BJ (cell line): Measurements from ENCODE around the gene SPDYE3. TPM values are rescaled to one million over a fixed set of nuclear protein-coding genes. Genes with fewer than 3 reads are reported as not detected.

Source experiments
- CTCF ChIA-PET: fragments of 350-600 bp; formaldehyde crosslinking; extraction: SDS; loops from one replicate; lab custom pipeline; 2021; ENCODE audit warnings: antibody characterized with exemption, inconsistent platforms; lab: Yijun Ruan, JAX
- POLR2A ChIA-PET: fragments of 300-600 bp; sonication (Branson Sonifier 250); formaldehyde crosslinking; extraction: SDS; loops from one replicate; lab custom pipeline; 2021; ENCODE audit warnings: antibody characterized with exemption; lab: Charles Lee
- DNase-seq: peaks from one replicate; pipeline ENCODE4 v3.0.0-alpha.2; 2011; ENCODE audit warnings: low read depth
- H3K27me3 ChIP-seq: 2 replicates; pipeline ENCODE4 v1.6.0; 2011; ENCODE audit warnings: low read length; ENCODE audit not compliant: control insufficient read depth, insufficient read depth
- H3K36me3 ChIP-seq: 2 replicates; pipeline ENCODE4 v1.5.1; 2011; ENCODE audit warnings: low read length; ENCODE audit not compliant: control insufficient read depth, insufficient read depth
- H3K4me3 ChIP-seq: 2 replicates; pipeline ENCODE4 v1.5.1; 2011; ENCODE audit warnings: low read depth, mild to moderate bottlenecking, control low read depth, low read length
- polyA plus RNA-seq: library from polyadenylated mRNA; depleted of rRNA; stranded (reverse); fragments of >200 nt; gene quantifications from 2 replicates; pipeline ENCODE4 v1.2.3, GENCODE V29; 2011; rRNA removed
- small RNA-seq: library from RNA; depleted of rRNA; stranded (forward); fragments of <200 nt; gene quantifications from one replicate; pipeline ENCODE3, GENCODE V24; 2012; ENCODE audit warnings: low replicate concordance, low read depth; ENCODE audit not compliant: insufficient read length
- TF ChIP-seq, protein P1 (sequence below): IDR thresholded peaks from 2 replicates; pipeline ENCODE4 v1.5.1; 2011; ENCODE audit warnings: low read depth, mild to moderate bottlenecking, control low read depth, inconsistent platforms, low read length, moderate library complexity; ENCODE audit not compliant: insufficient read depth

The SPDYE3 gene
- polyA plus RNA-seq, 1 experiment: not detected

- H3K27me3 ChIP-seq: no peaks in the 10 kb centered on the region
- H3K36me3 ChIP-seq: no peaks in the 10 kb centered on the region
- TF ChIP-seq, protein P1, sequence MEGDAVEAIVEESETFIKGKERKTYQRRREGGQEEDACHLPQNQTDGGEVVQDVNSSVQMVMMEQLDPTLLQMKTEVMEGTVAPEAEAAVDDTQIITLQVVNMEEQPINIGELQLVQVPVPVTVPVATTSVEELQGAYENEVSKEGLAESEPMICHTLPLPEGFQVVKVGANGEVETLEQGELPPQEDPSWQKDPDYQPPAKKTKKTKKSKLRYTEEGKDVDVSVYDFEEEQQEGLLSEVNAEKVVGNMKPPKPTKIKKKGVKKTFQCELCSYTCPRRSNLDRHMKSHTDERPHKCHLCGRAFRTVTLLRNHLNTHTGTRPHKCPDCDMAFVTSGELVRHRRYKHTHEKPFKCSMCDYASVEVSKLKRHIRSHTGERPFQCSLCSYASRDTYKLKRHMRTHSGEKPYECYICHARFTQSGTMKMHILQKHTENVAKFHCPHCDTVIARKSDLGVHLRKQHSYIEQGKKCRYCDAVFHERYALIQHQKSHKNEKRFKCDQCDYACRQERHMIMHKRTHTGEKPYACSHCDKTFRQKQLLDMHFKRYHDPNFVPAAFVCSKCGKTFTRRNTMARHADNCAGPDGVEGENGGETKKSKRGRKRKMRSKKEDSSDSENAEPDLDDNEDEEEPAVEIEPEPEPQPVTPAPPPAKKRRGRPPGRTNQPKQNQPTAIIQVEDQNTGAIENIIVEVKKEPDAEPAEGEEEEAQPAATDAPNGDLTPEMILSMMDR: no peak
- no peak overlapping the region for H3K4me3 ChIP-seq
- ChIA-PET POLR2A (no interaction called here), CTCF (no interaction called here)
- no peak for DNase-seq
Measured at GRCh38 chr7:100370746-100371145, 63.2 kb downstream of the SPDYE3 start.

DNA sequence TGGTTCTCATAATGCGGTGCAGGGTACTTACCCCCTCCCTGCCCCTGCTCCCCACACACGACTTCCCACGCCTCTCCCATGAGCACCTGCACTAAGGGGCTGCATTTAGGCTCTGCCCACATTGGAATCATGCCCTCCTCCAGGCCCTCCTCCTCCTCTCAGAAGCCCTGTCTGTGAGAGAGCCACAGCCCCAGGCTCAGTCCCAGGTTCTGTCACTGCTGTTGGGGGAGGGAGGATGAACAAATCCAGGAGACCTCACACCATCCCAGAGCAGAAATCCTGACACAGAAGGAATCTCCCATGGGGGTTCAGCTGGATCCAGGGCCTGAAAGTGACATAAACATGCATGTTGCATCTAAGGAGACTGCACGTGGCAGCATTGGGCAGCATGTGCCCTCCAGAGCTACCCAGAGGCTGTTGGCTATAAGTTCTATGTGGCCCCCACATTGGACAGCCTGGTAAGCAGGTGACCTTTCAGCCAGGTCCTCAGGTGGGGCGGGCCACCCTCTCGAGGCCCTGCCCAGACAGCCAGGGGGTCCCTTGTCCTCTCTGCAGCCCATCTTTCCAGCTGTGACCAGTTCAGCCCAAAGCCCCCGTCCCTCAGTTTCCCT, 64.2 kb downstream of the SPDYE3 start:
- ChIA-PET POLR2A (no interaction called here), CTCF (no interaction called here)
- no peak overlapping the region for H3K4me3 ChIP-seq
- TF ChIP-seq, protein P1: no peak
- H3K36me3 ChIP-seq: no peaks in the 10 kb centered on the region
- DNase-seq: no peak
- H3K27me3 ChIP-seq: no peaks in the 10 kb centered on the region

Small RNA genes lying within 50 kb of the gene (small RNA-seq; reads per million reads assigned to genes)
- gene RF00019: not detected

Other genes with a start within 250 kb of the SPDYE3 start
- gene ZNF3, start 226.0 kb upstream of the SPDYE3 start, polyA plus RNA-seq: 17.2 and 17.4 TPM in 2 replicates
- gene COPS6, start 218.7 kb upstream of the SPDYE3 start, polyA plus RNA-seq: 195 and 234 TPM in 2 replicates
- 53.8 and 89.0 TPM in 2 replicates for gene MCM7, start 206.3 kb upstream of the SPDYE3 start, polyA plus RNA-seq
- gene AP4M1, start 206.1 kb upstream of the SPDYE3 start, polyA plus RNA-seq: 14.3 and 15.2 TPM in 2 replicates
- gene TAF6, start 188.3 kb upstream of the SPDYE3 start, polyA plus RNA-seq: 18.2 and 39.5 TPM in 2 replicates
- gene CNPY4, start 188.1 kb upstream of the SPDYE3 start, polyA plus RNA-seq: 20.9 and 23.5 TPM in 2 replicates
- gene MBLAC1, start 180.7 kb upstream of the SPDYE3 start, polyA plus RNA-seq: 1.2 and 1.6 TPM in 2 replicates
- gene LAMTOR4, start 158.8 kb upstream of the SPDYE3 start, polyA plus RNA-seq: 125 and 193 TPM in 2 replicates
- 3.2 and 5.8 TPM in 2 replicates for gene TRAPPC14, start 149.0 kb upstream of the SPDYE3 start, polyA plus RNA-seq
- gene GAL3ST4, start 139.1 kb upstream of the SPDYE3 start, polyA plus RNA-seq: 8.1 and 12.1 TPM in 2 replicates
- gene GPC2, start 130.3 kb upstream of the SPDYE3 start, polyA plus RNA-seq: 1.3 and 1.9 TPM in 2 replicates
- gene STAG3, start 129.8 kb upstream of the SPDYE3 start, polyA plus RNA-seq: 0.44 and 0.61 TPM in 2 replicates
- gene PVRIG, start 87.8 kb upstream of the SPDYE3 start, polyA plus RNA-seq: not detected in 2 replicates
- gene PILRB, start 50.4 kb downstream of the SPDYE3 start, polyA plus RNA-seq: 10.6 and 25.4 TPM in 2 replicates
- 0.27 and 0.49 TPM in 2 replicates for gene PILRA, start 65.8 kb downstream of the SPDYE3 start, polyA plus RNA-seq
- 2.2 and 2.8 TPM in 2 replicates for gene ZCWPW1, start 121.0 kb downstream of the SPDYE3 start, polyA plus RNA-seq
- gene MEPCE, start 122.1 kb downstream of the SPDYE3 start, polyA plus RNA-seq: 15.7 and 19.1 TPM in 2 replicates
- gene PPP1R35, start 128.8 kb downstream of the SPDYE3 start, polyA plus RNA-seq: 10.6 and 13.1 TPM in 2 replicates
- gene SPACDR, start 156.6 kb downstream of the SPDYE3 start, polyA plus RNA-seq: 0.21 and 0.32 TPM in 2 replicates
- gene TSC22D4, start 171.5 kb downstream of the SPDYE3 start, polyA plus RNA-seq: 9.7 and 20.7 TPM in 2 replicates
- 0.10 and 0.15 TPM in 2 replicates for gene NYAP1, start 176.2 kb downstream of the SPDYE3 start, polyA plus RNA-seq
- 6.3 and 10.9 TPM in 2 replicates for gene AGFG2, start 231.5 kb downstream of the SPDYE3 start, polyA plus RNA-seq